Measurements from ENCODE around the gene ZNF341.

- TF ChIP-seq, protein P1, sequence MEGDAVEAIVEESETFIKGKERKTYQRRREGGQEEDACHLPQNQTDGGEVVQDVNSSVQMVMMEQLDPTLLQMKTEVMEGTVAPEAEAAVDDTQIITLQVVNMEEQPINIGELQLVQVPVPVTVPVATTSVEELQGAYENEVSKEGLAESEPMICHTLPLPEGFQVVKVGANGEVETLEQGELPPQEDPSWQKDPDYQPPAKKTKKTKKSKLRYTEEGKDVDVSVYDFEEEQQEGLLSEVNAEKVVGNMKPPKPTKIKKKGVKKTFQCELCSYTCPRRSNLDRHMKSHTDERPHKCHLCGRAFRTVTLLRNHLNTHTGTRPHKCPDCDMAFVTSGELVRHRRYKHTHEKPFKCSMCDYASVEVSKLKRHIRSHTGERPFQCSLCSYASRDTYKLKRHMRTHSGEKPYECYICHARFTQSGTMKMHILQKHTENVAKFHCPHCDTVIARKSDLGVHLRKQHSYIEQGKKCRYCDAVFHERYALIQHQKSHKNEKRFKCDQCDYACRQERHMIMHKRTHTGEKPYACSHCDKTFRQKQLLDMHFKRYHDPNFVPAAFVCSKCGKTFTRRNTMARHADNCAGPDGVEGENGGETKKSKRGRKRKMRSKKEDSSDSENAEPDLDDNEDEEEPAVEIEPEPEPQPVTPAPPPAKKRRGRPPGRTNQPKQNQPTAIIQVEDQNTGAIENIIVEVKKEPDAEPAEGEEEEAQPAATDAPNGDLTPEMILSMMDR (conservative IDR thresholded peaks at IDR 0.05; ENCODE audit: low read depth in 2 of 2) = peak; percentile 92 to 96
- TF ChIP-seq EZH2 (IDR thresholded peaks at IDR 0.05; ENCODE audit: low read depth, unreplicated experiment) (no peak), ZNF462 (CRISPR knock-in tag; IDR thresholded peaks at IDR 0.05) (no peak), CREB1 (CRISPR knock-in tag; IDR thresholded peaks at IDR 0.05; ENCODE audit: low read depth) (no peak), JUNB (IDR thresholded peaks at IDR 0.05; ENCODE audit: unreplicated experiment) (no peak)
Measured at GRCh38 chr20:33791959-33792597, 60.3 kb downstream of the ZNF341 start.

Measured in GM23338 (cell line).